ENCODE data around the gene SBK1. TPM values are rescaled to one million over a fixed set of nuclear protein-coding genes. Genes with fewer than 3 reads are reported as not detected.
"Not testable (repeated sequence)": the region's sequence is repeated elsewhere in the genome, so short reads cannot be mapped to it uniquely, and the experiment has no call there.

Gene SBK1
- polyA plus RNA-seq (ENCODE audit: insufficient read length in 12 of 12): 10 to 100 TPM in 10 of 12 donors, 1 to 10 TPM in 1, not detected in 1; 8.4 to 26.3 (median 15.9) TPM
- long read RNA-seq, donor 1, full-length matches to known transcripts: 2 of 2 reads
- long read RNA-seq, donor 1, partial matches to known transcripts: 0 of 2 reads
- long read RNA-seq, donor 1, other reads (novel, unspliced or antisense): 0 of 2 reads
- long read RNA-seq, donor 2: 0 reads
- long read RNA-seq, donor 3: 0 reads
- long read RNA-seq, donor 4: 0 reads
- long read RNA-seq, donor 5: 0 reads
- long read RNA-seq, donor 6: 0 reads
- long read RNA-seq, donor 7, full-length matches to known transcripts: 1 of 1 reads
- long read RNA-seq, donor 7, partial matches to known transcripts: 0 of 1 reads
- long read RNA-seq, donor 7, other reads (novel, unspliced or antisense): 0 of 1 reads
- long read RNA-seq, donor 8, full-length matches to known transcripts: 1 of 1 reads
- long read RNA-seq, donor 8, partial matches to known transcripts: 0 of 1 reads
- long read RNA-seq, donor 8, other reads (novel, unspliced or antisense): 0 of 1 reads
- long read RNA-seq, donor 9: 0 reads
- long read RNA-seq, donor 10: 0 reads
- long read RNA-seq, donor 11: 0 reads

DNA sequence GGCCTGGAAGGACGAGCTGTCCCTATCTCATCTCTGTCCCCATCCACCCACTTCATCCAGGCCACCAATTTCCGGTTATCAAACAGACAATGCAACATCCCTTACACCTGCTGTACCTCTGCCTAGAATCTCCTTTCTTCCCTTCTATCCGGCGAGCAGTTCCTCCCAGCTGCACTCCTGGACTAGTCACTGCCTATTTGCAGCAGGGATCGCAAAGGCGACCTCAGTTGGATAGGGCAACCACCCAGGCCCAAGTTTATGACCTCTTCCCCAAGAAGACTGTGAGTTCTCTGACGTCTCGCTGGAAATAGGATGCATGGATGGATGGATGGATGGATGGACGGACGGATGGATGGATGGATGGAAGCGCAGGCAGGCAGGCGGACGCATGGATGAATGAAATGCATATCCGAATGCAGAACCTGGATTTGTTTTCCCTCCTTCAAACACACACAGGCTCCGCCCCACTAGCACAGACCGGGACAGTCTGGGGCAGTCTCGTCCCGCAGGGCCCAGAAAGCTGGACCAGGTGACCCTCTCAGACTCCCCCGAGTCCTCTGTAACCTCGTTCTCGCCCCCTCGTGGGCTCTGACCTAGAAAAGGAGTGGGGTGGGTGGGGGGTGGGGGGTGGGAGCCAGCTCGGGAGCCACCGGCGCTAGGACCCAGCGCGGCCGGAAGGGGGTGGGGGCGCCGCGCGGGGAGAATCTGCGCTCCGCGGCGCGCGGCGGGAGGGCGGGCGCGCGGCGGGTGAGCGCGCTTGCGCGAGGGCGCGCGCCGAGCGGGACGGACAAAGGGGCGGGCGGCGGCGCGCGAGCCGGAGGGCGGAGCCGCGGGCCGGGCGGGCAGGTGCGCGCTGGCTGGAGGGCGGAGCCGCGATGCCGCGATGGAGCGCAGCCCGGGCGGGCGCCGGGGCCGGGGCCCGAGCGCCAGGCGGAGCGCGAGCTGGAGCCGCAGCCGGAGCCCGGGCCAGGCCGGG, at the start of gene SBK1:
Gene SBK1, plus strand, starts transcription at position 875 of the 976 bp plus-strand sequence. CDS start 24,867 bp downstream, outside the sequence.
- peak; percentile 56 for DNase-seq

- not testable (repeated sequence) for DNase-seq
These were observed 42.8 kb upstream of the SBK1 start for GRCh38 chr16:28249483-28249882.

GRCh38 chr16:28250999-28251398, 41.3 kb upstream of the SBK1 start:
- DNase-seq: no peak

DNA sequence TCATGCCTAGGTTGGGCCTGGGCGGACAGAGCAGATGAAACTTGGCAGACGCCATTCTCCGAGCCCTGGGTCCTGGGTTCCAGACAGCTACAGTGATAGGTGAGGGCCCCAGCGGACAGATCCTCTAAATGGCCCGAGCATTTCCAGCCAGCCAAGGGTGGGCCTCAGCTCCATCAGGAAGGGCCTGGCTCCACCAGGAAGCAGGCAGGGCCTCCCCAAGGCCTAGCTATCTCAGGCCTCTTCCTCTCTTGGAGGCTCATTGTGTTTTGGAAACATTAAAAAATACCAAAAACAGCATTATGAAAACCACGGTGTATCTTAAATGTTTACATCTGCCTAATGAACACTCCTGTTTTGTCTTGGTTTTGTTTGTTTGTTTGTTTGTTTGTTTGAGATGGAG, 38.2 kb upstream of the SBK1 start:
- DNase-seq: no peak

GRCh38 chr16:28255838-28256237, 36.5 kb upstream of the SBK1 start:
- DNase-seq: no peak

GRCh38 chr16:28257256-28257655, 35.1 kb upstream of the SBK1 start:
- no peak for DNase-seq

GRCh38 chr16:28258567-28258966, 33.8 kb upstream of the SBK1 start:
- peak; percentile 13 for DNase-seq

DNA sequence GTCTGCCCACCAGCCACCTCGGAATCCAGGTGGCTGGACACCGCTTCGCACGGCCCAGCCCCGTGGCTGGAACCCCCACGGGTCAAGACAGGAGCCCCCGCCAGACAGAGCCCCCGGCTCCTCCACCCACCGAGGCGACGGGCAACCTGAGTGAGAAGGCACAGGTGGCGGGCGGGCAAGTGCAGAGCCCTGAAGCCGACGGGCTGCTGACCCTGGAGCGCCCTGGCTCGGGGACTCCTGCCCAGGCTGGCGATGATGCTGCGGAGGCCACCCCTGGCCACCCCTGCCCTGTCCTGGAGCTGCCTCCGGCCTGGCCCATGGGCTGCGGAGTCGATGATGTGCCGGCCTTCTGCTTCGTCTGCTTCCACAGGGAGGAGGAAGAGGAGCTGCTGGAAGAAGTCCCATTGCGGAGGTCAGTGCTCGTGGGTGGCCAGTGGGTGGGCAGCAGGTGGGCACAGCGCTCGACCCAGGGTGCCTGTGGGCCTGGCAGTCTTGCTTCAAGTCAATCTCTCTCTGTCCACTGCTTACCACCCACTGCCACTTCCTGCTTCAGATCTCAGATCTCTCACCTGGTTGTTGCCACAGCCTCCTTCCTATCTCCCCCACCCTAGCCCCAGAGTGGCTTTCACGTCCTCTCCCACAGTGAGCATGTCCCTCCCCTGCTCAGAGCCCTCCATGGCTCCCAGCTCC, 33.1 kb upstream of the SBK1 start:
- no peak for DNase-seq

DNA sequence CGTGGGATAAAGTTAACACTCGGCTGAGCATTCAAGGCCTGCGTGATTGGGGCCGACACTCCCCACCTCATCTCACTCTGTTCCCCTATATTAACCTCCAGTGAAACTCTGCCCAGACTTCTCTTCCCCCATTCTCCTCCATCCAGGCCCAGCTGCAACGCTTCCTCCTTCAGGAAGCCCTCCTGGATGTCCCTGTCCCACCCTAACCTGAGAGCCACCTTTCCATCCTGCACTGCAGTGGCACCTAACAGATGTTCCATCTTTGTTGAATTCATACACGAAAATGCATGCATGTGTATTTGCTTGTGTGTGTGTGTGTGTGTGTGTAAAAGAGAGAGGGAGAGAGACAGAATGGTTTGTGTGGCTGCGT, 32.6 kb upstream of the SBK1 start:
- no peak for DNase-seq

GRCh38 chr16:28260193-28260592, 32.1 kb upstream of the SBK1 start:
- no peak for DNase-seq

GRCh38 chr16:28261942-28262341, 30.4 kb upstream of the SBK1 start:
- DNase-seq: peak; percentile 16

- DNase-seq: no peak
These were observed 29.0 kb upstream of the SBK1 start for GRCh38 chr16:28263305-28263704.

DNA sequence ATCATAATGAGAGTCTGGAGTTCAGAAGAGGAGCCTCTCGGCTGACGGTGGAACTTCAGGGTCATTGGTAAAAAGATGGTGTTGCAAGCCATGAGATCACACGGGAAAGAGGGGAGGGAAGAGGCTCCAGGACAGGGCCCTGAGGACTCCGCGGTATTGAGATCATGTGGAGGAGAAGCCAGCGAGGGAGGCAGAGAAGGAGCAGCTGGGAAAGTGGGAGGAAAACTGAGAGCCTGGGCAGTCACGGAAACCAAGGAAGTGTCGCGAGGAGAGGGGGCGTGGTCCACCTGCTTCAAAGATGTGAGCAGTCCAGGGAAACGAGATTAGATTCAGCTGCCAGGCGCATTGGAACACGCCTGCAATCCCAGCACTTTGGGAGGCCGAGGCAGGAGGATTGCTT, 27.7 kb upstream of the SBK1 start:
- DNase-seq: no peak

DNA sequence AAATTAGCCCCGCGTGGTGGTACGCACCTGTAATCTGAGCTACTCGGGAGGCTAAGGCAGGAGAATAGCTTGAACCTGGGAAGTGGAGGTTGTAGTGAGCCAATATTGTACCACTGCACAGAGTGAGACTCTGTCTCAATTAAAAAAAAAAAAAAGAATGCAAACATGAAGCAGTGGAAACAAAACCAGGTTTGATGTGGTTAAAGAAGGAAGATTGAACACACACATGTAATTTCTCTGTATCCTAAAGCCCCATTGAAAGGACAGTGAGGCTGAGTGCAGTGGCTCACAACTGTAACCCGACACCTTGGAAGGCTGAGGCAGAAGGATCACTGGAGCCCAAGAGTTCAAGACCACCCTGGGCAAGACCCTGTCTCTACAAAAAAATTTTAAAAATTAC, 26.5 kb upstream of the SBK1 start:
- no peak for DNase-seq

DNA sequence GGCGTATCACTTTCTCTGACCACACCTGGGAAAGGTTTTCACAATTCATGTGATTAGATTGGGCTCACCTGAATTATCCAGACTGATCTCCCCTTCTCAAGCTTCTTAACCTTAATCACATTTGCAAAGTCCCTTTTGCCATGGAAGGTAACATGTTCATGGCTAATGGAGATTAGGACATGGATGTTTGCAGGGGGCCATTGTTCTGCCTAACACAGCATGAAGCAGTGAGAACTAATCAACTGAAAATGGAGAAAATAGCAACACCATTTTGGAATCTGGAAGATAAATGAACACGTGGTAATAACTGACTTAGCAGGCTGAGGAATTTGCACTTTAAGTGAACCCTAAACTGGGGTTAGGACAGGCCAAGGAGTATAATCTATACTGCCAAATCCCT, 25.0 kb upstream of the SBK1 start:
- DNase-seq: no peak

DNA sequence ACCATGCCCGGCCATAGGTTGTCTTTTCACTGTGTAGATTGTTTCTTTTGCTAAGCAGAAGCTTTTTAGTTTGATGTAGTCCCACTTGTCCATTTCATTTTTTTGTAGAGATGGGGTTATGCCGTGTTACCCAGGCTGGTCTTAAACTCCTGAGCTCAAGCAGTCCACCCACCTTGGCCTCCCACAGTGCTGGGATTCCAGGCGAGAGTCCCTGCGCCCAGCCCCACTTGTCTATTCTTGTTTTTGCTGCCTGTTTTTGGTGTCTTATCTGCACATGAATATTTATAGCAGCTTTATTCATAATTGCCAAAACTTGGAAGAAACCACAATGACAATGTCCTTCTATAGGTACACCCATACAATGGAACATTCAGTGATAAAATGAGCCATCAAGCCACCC, 18.8 kb upstream of the SBK1 start:
- no peak for DNase-seq

- DNase-seq: no peak
These were observed 17.6 kb upstream of the SBK1 start for GRCh38 chr16:28274676-28275075.

GRCh38 chr16:28276301-28276700, 16.0 kb upstream of the SBK1 start:
- no peak for DNase-seq

DNA sequence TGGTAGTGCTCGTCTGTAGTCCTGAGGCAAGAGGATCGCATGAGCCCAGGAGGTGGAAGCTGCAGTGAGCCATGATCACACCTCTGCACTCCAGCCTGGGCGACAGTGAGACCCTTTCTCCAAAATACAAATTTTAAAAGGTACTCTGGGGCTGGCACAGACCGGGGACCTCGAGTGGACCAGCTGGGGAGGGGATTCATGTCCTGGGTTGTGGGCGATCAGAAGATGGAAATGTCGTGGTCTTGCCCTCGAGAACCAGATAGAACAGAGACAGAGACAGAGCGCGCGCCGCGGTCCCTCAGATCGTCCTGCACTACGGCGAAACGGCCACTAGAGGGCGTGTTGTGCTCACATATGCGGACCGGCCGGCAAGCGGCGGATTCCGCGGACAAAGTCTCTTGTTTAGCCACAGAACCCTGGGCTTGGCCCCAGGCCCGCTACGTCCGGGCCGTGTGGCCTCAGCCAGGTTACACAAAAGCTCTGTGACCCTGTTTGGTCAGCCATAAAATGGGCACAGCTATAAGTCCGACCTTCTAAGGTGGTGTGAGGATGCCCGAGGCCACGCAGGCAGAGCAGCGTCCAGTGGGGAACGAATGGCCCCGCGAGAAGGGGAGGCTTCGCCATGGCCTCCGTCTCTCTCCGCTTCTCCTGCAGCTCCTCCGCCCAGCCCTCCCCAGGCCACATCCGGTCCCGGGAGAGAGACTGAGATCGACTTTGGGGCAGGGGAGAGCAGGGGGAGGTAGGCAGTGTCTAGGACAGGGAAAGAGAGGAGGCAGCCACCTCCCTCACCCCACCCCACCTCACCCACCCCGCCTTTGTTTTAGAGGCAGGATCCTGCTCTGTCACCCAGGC, 14.6 kb upstream of the SBK1 start:
- DNase-seq: peak; percentile 86

DNA sequence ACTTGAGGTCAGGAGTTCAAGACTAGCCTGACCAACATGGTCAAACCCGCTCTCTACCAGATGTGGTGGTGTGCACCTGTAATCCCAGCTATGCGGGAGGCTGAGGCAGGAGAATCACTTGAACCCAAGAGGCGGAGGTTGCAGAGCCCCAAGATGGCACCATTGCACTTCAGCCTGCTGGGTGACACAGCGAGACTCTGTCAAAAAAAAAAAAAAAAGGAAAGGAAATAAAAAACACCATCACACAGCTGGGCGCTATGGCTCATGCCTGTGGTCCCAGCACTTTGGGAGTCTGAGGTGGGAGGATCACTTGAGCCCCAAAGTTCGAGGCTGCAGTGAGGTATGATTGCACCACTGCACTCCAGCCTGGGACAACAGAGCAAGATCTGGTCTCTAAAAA, 13.3 kb upstream of the SBK1 start:
- DNase-seq: no peak

Measured in muscle of arm (tissue), 14 donors.